Measurements from ENCODE around the gene TMPRSS9.

DNA sequence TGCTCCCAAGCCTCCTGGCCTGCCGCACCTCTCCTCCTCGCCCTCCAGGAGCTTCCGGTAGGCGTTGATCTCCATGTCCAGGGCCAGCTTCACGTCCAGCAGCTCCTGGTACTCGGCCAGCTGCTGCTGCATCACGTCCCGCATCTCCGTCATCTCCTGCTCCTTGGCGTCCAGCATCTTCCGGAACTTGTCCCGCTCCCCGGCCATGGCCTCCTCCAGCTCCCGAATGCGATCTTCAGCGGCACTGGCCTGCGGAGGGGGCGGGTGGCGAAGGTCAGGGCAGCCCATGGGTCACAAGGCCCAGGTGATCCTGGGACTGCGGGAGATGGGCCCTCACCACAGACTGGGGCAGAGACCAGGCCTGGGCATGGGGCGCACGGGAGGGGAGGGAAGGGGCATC, 74.2 kb downstream of the TMPRSS9 start:
- TF ChIP-seq POLR2A (IDR thresholded peaks at IDR 0.05) = no peak
- TF ChIP-seq, protein P1, sequence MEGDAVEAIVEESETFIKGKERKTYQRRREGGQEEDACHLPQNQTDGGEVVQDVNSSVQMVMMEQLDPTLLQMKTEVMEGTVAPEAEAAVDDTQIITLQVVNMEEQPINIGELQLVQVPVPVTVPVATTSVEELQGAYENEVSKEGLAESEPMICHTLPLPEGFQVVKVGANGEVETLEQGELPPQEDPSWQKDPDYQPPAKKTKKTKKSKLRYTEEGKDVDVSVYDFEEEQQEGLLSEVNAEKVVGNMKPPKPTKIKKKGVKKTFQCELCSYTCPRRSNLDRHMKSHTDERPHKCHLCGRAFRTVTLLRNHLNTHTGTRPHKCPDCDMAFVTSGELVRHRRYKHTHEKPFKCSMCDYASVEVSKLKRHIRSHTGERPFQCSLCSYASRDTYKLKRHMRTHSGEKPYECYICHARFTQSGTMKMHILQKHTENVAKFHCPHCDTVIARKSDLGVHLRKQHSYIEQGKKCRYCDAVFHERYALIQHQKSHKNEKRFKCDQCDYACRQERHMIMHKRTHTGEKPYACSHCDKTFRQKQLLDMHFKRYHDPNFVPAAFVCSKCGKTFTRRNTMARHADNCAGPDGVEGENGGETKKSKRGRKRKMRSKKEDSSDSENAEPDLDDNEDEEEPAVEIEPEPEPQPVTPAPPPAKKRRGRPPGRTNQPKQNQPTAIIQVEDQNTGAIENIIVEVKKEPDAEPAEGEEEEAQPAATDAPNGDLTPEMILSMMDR (IDR thresholded peaks at IDR 0.05) = no peak
